G401.6 (cell line): ENCODE measurements around the gene SDC3.

Experiments
- FAIRE-seq: peaks from 2 replicates; lab custom pipeline; 2012; peaks lifted over from hg19 to GRCh38; lab: Jason Lieb, UNC

The SDC3 gene

GRCh38 chr1:30848130-30848529 lies 60.4 kb downstream of the SDC3 start:
- no peak for FAIRE-seq

GRCh38 chr1:30847358-30847972 lies 61.1 kb downstream of the SDC3 start:
- no peak for FAIRE-seq

- FAIRE-seq, result no peak
These were observed 62.0 kb downstream of the SDC3 start for GRCh38 chr1:30846587-30846986.

GRCh38 chr1:30845904-30846290 lies 62.7 kb downstream of the SDC3 start:
- FAIRE-seq, result no peak

- FAIRE-seq, result no peak
These were observed 63.2 kb downstream of the SDC3 start for GRCh38 chr1:30845237-30845903.

GRCh38 chr1:30844631-30845030 lies 63.9 kb downstream of the SDC3 start:
- FAIRE-seq, result no peak

GRCh38 chr1:30842697-30843354 lies 65.7 kb downstream of the SDC3 start:
- no peak for FAIRE-seq

GRCh38 chr1:30840904-30841598 lies 67.5 kb downstream of the SDC3 start:
- no peak for FAIRE-seq

GRCh38 chr1:30839827-30840359 lies 68.7 kb downstream of the SDC3 start:
- FAIRE-seq, result no peak

- FAIRE-seq, result no peak
These were observed 69.6 kb downstream of the SDC3 start for GRCh38 chr1:30838996-30839395.

- no peak for FAIRE-seq
These were observed 70.9 kb downstream of the SDC3 start for GRCh38 chr1:30837653-30838052.

GRCh38 chr1:30834253-30834652 lies 74.3 kb downstream of the SDC3 start:
- no peak for FAIRE-seq

GRCh38 chr1:30830537-30830936 lies 78.0 kb downstream of the SDC3 start:
- no peak for FAIRE-seq

- FAIRE-seq, result no peak
These were observed 78.7 kb downstream of the SDC3 start for GRCh38 chr1:30829889-30830288.

GRCh38 chr1:30824736-30825429 lies 83.7 kb downstream of the SDC3 start:
- FAIRE-seq, result no peak

GRCh38 chr1:30823969-30824735 lies 84.4 kb downstream of the SDC3 start:
- peak; percentile 97 for FAIRE-seq

- FAIRE-seq, result no peak
These were observed 85.0 kb downstream of the SDC3 start for GRCh38 chr1:30823627-30823968.

- no peak for FAIRE-seq
These were observed 85.5 kb downstream of the SDC3 start for GRCh38 chr1:30822966-30823581.

- no peak for FAIRE-seq
These were observed 86.6 kb downstream of the SDC3 start for GRCh38 chr1:30822006-30822405.

GRCh38 chr1:30820299-30820698 lies 88.3 kb downstream of the SDC3 start:
- no peak for FAIRE-seq
